Mammary epithelial cell (primary cell): ENCODE data around the gene FAM149B1.

ENCODE experiments used
- CTCF ChIP-seq, 2 donors: IDR thresholded peaks in 1 of 2; conservative IDR thresholded peaks in 1 of 2; 2 replicates each; pipeline ENCODE4 v1.5.1; 2011 to 2012; ENCODE audit warnings: inconsistent platforms in 2 of 2, low read length in 2 of 2, mild to moderate bottlenecking in 2 of 2, control low read depth in 1 of 2, low read depth in 1 of 2; ENCODE audit not compliant: insufficient read depth in 1 of 2; ENCODE audit errors: extremely low read depth in 1 of 2
- EZH2 ChIP-seq: IDR thresholded peaks from 2 replicates; pipeline ENCODE4 v1.6.1; 2012; ENCODE audit warnings: low read length, inconsistent platforms, borderline replicate concordance

GRCh38 chr10:73205081-73205480 is 37.2 kb downstream of the FAM149B1 start:
- TF ChIP-seq CTCF (conservative IDR thresholded peaks at IDR 0.05 in 1 of 2, IDR thresholded peaks at IDR 0.05 in 1 of 2; ENCODE audit: extremely low read depth in 1 of 2, insufficient read depth in 1 of 2, low read depth in 1 of 2, low read length in 2 of 2): no peak
- no peak for TF ChIP-seq EZH2
